HG02798 (cell line): ENCODE results near the gene CCDC91.
"Not testable (repeated sequence)": the region's sequence is repeated elsewhere in the genome, so short reads cannot be mapped to it uniquely, and the experiment has no call there.

Experiments
- ATAC-seq: cut with Tn5 transposase; IDR thresholded peaks from one replicate; pipeline ENCODE4 v1.9.1; 2021; ENCODE audit warnings: mild to moderate bottlenecking; ENCODE audit not compliant: unreplicated experiment, poor library complexity

Gene CCDC91

DNA sequence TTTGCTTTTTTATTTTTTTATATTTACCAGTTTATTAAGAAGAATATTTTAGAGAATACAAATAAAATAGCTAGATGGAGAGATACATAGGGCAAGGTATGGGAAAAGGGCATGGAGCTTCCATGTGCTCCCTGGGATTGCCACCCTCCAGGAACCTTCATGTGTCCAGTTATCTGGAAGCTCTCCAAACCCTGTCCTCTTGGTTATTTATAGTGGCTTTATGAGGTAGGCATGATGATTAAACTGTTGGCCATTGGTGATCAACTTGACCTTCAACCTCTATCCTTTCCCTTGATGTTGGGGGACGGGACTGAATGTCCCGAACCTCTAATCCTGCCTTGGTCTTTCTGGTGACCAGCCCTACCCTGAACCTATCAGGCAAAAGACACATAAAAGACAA, 156.3 kb downstream of the CCDC91 start:
- ATAC-seq: no peak

GRCh38 chr12:28349196-28349595, 158.9 kb downstream of the CCDC91 start:
- ATAC-seq: no peak

DNA sequence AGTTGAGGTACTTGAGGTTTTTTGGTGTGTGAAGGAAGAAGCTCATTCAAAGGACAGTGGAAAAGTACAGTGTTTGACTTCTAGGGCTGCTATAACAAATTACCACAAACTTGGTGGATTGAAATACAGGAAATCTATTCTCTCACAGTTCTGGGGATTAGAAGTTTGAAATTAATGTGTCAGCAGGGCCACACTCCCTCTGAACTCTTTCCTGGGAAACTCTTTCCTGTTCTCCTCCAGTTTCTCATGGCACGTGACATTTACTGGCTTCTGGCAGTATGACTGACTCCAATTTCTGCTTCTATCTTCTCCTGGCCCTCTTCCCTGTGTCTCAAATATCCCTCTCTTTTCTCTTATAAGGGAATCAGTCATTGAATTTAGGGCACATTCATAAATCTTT, 160.2 kb downstream of the CCDC91 start:
- no peak for ATAC-seq

GRCh38 chr12:28351414-28351813, 161.2 kb downstream of the CCDC91 start:
- no peak for ATAC-seq

DNA sequence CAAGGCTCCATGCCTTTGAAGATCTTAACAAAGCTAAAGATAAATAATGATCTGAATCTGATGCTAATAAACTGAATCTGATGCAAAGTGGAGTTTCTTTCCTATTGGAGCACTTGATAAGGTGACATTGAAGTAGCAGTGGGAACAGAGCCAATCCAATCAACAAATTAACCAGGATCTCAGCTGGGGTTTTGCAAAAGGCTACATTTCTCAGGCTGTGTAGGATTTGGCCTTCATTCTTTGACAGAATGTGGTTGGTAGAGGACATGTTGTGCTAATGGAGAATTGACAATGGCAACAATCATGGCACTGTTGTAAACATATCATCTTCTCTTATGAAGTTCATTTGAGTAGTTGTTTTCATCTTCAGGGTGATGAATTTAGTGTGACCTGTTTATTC, 164.9 kb downstream of the CCDC91 start:
- no peak for ATAC-seq

- ATAC-seq: no peak
Observed at GRCh38 chr12:28360253-28360652, 170.0 kb downstream of the CCDC91 start.

- ATAC-seq: no peak
Observed at GRCh38 chr12:28367326-28367725, 177.1 kb downstream of the CCDC91 start.

DNA sequence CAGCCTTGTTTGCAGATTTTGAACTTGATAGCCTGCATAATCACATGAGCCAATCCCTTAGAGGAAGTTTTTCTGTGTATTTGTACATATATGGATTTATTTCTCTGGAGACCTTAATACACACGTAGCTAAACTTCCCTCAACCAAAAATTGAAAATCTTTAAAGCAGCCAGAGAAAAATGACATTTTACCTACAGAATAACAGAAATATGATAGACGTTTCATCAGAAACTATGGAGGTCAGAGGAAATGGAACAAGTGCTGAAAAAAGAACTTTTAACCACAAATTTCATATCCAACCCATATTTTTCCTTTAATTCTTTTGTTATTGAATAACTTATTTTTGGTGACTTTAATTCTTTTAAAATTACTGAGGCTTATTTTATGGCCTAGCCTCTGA, 177.7 kb downstream of the CCDC91 start:
- ATAC-seq: no peak

GRCh38 chr12:28369483-28369882, 179.2 kb downstream of the CCDC91 start:
- ATAC-seq: no peak

GRCh38 chr12:28374556-28374955, 184.3 kb downstream of the CCDC91 start:
- no peak for ATAC-seq

- ATAC-seq: no peak
Observed at GRCh38 chr12:28378736-28379135, 188.5 kb downstream of the CCDC91 start.

DNA sequence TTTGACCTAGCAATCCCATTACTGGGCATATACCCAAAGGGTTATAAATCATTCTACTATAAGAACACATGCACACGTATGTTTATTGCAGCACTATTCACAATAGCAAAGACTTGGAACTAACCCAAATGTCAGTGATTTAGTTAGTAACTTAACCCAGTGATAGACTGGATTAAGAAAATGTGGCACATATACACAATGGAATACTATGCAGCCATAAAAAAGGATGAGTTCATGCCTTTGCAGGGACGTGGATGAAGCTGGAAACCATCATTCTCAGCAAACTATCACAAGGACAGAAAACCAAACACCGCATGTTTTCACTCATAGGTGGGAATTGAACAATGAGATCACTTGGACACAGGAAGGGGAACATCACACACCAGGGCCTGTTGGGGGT, 189.5 kb downstream of the CCDC91 start:
- ATAC-seq: not testable (repeated sequence)

DNA sequence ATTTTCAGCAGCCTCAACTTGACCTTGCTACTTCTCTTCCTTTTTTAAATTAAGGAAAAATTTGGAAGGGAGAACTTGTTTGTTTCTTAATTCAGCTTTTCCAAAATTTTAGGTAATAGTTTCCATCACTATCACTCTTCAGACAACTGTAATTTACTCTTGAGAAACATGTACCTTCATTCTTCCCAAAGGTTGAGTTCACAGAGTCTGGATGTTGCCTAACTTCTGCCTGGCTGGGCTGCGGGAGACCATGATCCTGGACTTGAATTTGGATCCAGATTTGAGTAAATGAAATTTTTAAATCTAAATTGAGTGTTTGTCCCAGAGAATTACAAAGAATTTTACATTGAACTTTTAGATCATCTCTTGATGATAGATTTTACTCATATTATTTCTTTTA, 193.1 kb downstream of the CCDC91 start:
- ATAC-seq: no peak

DNA sequence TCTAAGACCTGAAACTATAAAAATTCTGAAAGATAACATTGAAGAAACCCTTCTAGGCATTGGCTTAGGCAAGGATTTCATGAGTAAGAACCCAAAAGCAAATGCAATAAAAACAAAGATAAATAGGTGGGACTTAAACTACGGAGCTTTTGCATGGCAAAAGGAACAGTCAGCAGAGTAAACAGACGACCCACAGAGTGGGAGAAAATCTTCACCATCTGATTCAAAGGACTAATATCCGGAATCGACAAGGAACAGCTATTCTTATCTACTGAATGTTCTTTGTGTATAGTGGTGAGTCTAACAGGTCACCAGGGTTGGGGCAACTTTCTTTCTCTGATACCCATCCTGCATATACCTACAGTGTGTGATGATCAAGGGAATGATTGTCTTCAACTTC, 198.6 kb downstream of the CCDC91 start:
- no peak for ATAC-seq

GRCh38 chr12:28390206-28390605, 199.9 kb downstream of the CCDC91 start:
- ATAC-seq: no peak

GRCh38 chr12:28390761-28391385, 200.6 kb downstream of the CCDC91 start:
- no peak for ATAC-seq

DNA sequence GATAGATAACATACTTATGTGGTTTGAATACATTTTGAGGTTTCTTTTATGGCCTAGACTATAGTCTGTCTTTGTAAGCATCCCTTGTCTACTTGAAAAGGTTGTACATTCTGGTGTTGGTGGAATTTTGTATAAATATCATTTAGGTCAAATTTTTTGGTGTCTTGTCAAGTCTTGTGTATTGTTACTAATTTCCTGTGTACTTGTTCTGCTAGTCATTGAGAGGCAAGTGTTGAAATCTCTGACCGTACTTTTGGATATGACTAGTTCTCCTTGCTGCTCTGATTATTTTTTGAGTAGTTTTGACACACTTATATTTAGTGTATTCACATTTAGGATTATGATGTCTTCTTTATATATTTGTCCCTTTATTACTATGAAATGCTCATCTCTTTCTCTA, 219.6 kb downstream of the CCDC91 start:
- ATAC-seq: no peak

DNA sequence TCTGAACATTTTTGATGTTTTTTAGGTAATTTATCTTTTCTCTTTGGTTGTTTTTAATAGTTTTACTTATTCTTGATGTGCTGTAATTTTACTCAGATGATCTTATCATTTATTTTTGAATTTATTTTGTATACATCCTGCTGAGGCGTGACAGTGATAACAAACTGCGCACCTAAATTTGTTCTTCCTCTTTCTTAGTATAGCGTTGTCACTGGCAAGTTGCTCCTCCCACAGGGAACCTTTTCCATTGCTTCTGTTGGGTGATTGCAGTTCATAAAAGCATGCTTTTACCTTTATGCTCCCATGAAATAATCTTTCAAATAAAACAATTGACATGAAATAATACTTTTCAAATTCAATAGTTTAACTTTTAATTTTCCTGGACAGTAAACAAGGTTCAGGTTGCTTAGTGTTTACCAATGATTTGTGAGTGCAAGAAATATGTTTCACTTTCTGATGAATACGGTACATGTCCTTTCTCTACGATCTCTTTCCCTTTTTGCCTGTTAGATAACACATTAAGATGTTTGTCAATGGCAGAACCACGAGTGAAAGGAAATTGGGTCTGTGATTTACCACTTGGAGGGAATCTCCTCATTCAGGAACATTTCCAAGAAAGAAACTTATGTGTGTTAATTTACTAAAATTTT, 223.3 kb downstream of the CCDC91 start:
- ATAC-seq: peak; percentile 94

GRCh38 chr12:28415755-28416154, 225.5 kb downstream of the CCDC91 start:
- no peak for ATAC-seq

DNA sequence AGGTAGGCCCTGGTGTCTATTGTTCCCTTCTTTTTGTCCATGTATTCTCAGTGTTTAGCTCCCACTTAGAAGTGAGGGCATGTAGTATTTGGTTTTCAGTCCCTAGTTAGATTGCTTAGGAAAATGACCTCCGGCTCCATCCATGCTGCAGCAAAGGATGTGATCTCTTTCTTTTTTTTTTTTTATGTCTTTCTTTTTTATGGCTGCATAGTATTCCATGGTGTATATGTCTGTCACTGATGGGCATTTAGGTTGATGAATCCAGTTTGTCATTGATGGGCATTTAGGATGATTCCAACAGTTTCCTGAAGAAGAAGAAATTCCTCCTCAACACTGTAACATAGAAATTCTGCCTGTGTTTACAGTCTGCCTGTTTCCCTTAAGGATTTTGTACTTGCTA, 231.1 kb downstream of the CCDC91 start:
- no peak for ATAC-seq

GRCh38 chr12:28424965-28425364, 234.7 kb downstream of the CCDC91 start:
- ATAC-seq: no peak

- no peak for ATAC-seq
Observed at GRCh38 chr12:28425526-28425925, 235.3 kb downstream of the CCDC91 start.
